Pancreas (tissue), 10 donors: ENCODE data around the gene FAM53A. TPM values are rescaled to one million over a fixed set of nuclear protein-coding genes. Genes with fewer than 3 reads are reported as not detected.
A peak's percentile ranks its signal among the peaks of the same experiment; 100 is the strongest.
"Not testable (repeated sequence)": the region's sequence is repeated elsewhere in the genome, so short reads cannot be mapped to it uniquely, and the experiment has no call there.

ENCODE experiments used
- ATAC-seq, 4 donors: fragments of 200-7000 bp; cut with Tn5 transposase; one replicate each; pipeline versions ENCODE4 v1.8.0 to v1.9.1; 2020; ENCODE audit warnings: mild to moderate bottlenecking in 4 of 4, moderate library complexity in 4 of 4
- DNase-seq, 6 donors: peaks; one replicate each; pipeline ENCODE4 v3.0.0-alpha.2; 2020
- FAIRE-seq: peaks from 2 replicates; lab custom pipeline; 2012; peaks lifted over from hg19 to GRCh38; lab: Jason Lieb, UNC
- H3K27ac ChIP-seq, 4 donors: fragments of 200-600 bp; sonication (generic); 1 replicate in 3 of 4; 2 replicates in 1 of 4; pipeline versions ENCODE4 v1.5.0 to v1.8.0; 2020
- H3K27me3 ChIP-seq, 4 donors: fragments of 200-600 bp; one replicate each; pipeline ENCODE4 v1.8.0; 2021
- H3K36me3 ChIP-seq, 3 donors: fragments of 200-600 bp; sonication (generic) in 1 of 3; one replicate each; pipeline versions ENCODE4 v1.5.0 to v1.8.0; 2020 to 2021
- H3K4me1 ChIP-seq, 3 donors: fragments of 200-600 bp; one replicate each; pipeline ENCODE4 v1.8.0; 2021
- H3K4me3 ChIP-seq, 4 donors: fragments of 200-600 bp; sonication (generic) in 2 of 4; one replicate each; pipeline versions ENCODE4 v1.5.0 to v1.8.0; 2020 to 2021
- H3K9me3 ChIP-seq, 4 donors: fragments of 200-600 bp; one replicate each; pipeline ENCODE4 v1.8.0; 2021
- WGBS, 2 donors: extraction: QIAGEN DNeasy Blood & Tissue Kit; methylation state at CpG; one replicate each; pipeline ENCODE4 v1.1.7; 2013; 5-methylcytosine and 5-hydroxymethylcytosine counted together
- intact Hi-C, 3 donors: fragments of 100-400 bp; cut with DNase I; formaldehyde crosslinking; loops; one replicate each; pipeline versions ENCODE4 v1.11.1 to v1.14.2; 2022
- polyA plus RNA-seq, 2 donors: library from polyadenylated mRNA; stranded (reverse); fragments of 200-250 nt; gene quantifications; one replicate each; pipeline ENCODE4 v1.2.3, GENCODE V29; 2013
- total RNA-seq, 6 donors: library from RNA; stranded (reverse); fragmentation: NEBNext Ultra II Directional in 4 of 6; extraction: Animal tissue kit (Norgen Biotek cat#: 25700) in 4 of 6; gene quantifications; one replicate each; pipeline versions ENCODE4 v1.2.1 to v1.2.4, GENCODE V29; 2021 to 2023
- TF ChIP-seq, protein P1 (sequence below), 4 donors: fragments of 200-600 bp; sonication (generic) in 3 of 4; IDR thresholded peaks; one replicate each; pipeline versions ENCODE4 v1.5.0 to v1.8.0; 2021; ENCODE audit warnings: antibody characterized with exemption in 4 of 4
- donor health status: healthy with polysubstance abuse.
- donor health status: DM: no; HTN: no; CAD: no; lungs with moderate emphysema.
- donor health status: DM: no; HTN: no; CAD: no.
- donor health status: control.
- donor health status: control.
- donor health status: Bipolar disorder and iron deficiency.
- donor health status: DM: yes; HTN: yes; CAD: no.
- donor health status: DM: no; HTN: no; CAD: no.
- donor health status: DM: no; HTN: no; CAD: no.
- donor health status: DM: yes; HTN: yes; CAD: no.

Gene FAM53A
- total and polyA plus RNA-seq, 8 donors = 0.60 to 2.7 (median 1.3) TPM

DNA sequence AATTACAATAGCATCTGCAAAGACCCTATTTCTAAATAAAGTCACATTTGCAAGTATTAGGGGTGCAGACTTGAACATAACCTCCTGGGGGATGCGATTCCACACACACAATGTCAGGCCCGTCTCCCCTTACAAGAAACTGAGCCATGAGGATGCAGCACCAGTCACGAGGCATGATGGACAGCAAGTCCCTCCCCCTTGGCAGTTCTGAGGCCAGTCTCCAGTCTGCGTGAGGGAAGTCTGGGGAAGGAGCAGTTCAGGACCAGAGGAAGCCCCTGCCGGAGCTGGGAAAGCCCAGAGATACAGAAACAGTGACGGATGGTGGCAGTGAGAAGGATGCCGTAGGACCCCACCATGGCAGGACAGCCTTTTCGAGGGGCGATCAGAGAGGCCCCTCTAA is 9.4 kb downstream of the FAM53A start:
- Histone ChIP-seq H3K4me3 (no peak overlapping the region), H3K27me3 (no peaks in the 10 kb centered on the region), H3K27ac (no peak overlapping the region), H3K9me3 (no peaks in the 10 kb centered on the region), H3K4me1 (no peaks in the 10 kb centered on the region), H3K36me3 (no peaks in the 10 kb centered on the region)
- TF ChIP-seq, protein P1, sequence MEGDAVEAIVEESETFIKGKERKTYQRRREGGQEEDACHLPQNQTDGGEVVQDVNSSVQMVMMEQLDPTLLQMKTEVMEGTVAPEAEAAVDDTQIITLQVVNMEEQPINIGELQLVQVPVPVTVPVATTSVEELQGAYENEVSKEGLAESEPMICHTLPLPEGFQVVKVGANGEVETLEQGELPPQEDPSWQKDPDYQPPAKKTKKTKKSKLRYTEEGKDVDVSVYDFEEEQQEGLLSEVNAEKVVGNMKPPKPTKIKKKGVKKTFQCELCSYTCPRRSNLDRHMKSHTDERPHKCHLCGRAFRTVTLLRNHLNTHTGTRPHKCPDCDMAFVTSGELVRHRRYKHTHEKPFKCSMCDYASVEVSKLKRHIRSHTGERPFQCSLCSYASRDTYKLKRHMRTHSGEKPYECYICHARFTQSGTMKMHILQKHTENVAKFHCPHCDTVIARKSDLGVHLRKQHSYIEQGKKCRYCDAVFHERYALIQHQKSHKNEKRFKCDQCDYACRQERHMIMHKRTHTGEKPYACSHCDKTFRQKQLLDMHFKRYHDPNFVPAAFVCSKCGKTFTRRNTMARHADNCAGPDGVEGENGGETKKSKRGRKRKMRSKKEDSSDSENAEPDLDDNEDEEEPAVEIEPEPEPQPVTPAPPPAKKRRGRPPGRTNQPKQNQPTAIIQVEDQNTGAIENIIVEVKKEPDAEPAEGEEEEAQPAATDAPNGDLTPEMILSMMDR (IDR thresholded peaks at IDR 0.05) = no peak
- DNase-seq (peak in 1 of 6 donors; percentile 15), FAIRE-seq (no peak), ATAC-seq (no peak)
- WGBS, 2 donors = 69 to 70% methylated on average over 9 of the region's 9 CpGs
- intact Hi-C loops = no loop called here

GRCh38 chr4:1673671-1674070 is 10.4 kb downstream of the FAM53A start:
- DNase-seq = no peak
- WGBS, 2 donors = 90 to 92% methylated on average over 20 of the region's 20 CpGs
- no peaks in the 10 kb centered on the region for H3K27me3 ChIP-seq
- FAIRE-seq = no peak
- no peak for ATAC-seq
- no peaks in the 10 kb centered on the region for H3K9me3 ChIP-seq
- TF ChIP-seq, protein P1 (IDR thresholded peaks at IDR 0.05) = no peak
- intact Hi-C loops = no loop called here
- H3K4me3 ChIP-seq = no peak overlapping the region
- no peaks in the 10 kb centered on the region for H3K36me3 ChIP-seq
- H3K27ac ChIP-seq = no peak overlapping the region
- no peaks in the 10 kb centered on the region for H3K4me1 ChIP-seq

- H3K9me3 ChIP-seq, H3K4me1 ChIP-seq, FAIRE-seq, H3K27ac ChIP-seq, H3K27me3 ChIP-seq, intact Hi-C loops, H3K4me3 ChIP-seq, DNase-seq, ATAC-seq, H3K36me3 ChIP-seq: not testable (repeated sequence)
- WGBS, 2 donors = 89 to 91% methylated on average over 20 of the region's 20 CpGs
Observed at GRCh38 chr4:1671011-1671410, 13.1 kb downstream of the FAM53A start.

DNA sequence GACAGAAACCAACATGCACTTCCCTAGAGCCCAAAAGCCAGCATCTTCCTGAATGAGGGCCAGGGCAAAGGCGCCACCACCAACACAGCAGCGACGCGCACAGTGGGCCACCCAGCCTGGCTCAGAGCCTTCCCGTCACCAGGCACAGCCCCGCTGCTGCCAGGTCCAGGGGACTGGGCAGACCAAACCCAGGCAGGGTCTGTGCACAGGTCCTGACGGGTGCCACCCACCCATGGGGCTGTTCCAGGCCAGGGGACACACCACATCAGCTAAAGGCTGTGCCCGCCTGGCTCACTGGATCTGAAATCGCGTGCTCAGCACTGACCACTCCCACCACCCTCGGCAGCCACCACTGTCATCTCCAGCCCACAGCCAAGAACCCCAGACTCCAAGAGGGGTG is 13.8 kb downstream of the FAM53A start:
- H3K27me3 ChIP-seq = no peaks in the 10 kb centered on the region
- no peaks in the 10 kb centered on the region for H3K36me3 ChIP-seq
- no peaks in the 10 kb centered on the region for H3K9me3 ChIP-seq
- peak in 1 of 6 donors; percentile 54 for DNase-seq
- FAIRE-seq = no peak
- intact Hi-C loops = no loop called here
- TF ChIP-seq, protein P1 (IDR thresholded peaks at IDR 0.05) = no peak
- no peak overlapping the region for H3K27ac ChIP-seq
- 92 to 93% methylated on average over 11 of the region's 11 CpGs for WGBS, 2 donors
- no peak overlapping the region for H3K4me3 ChIP-seq
- no peak for ATAC-seq
- no peaks in the 10 kb centered on the region for H3K4me1 ChIP-seq

GRCh38 chr4:1669850-1670249 is 14.3 kb downstream of the FAM53A start:
- Histone ChIP-seq H3K4me1 (no peaks in the 10 kb centered on the region), H3K27me3 (no peaks in the 10 kb centered on the region), H3K36me3 (no peaks in the 10 kb centered on the region), H3K9me3 (no peaks in the 10 kb centered on the region), H3K27ac (no peak overlapping the region), H3K4me3 (no peak overlapping the region)
- FAIRE-seq (no peak), ATAC-seq (no peak), DNase-seq (no peak)
- WGBS, 2 donors = 89 to 94% methylated on average over 21 of the region's 21 CpGs
- intact Hi-C loops = no loop called here
- TF ChIP-seq, protein P1 (IDR thresholded peaks at IDR 0.05) = no peak
